NCI-H82 (cell line): Measurements from ENCODE around the gene BSG.

Experiments
- DNase-seq: peaks from one replicate; lab custom pipeline; 2025; lab: John Stamatoyannopoulos, UW

BSG gene

GRCh38 chr19:604355-604754 is 32.0 kb downstream of the BSG start:
- peak; percentile 68 for DNase-seq

- peak; percentile 63 for DNase-seq
These were observed 32.9 kb downstream of the BSG start for GRCh38 chr19:605061-605971.

- DNase-seq = no peak
These were observed 35.1 kb downstream of the BSG start for GRCh38 chr19:607301-608154.

- DNase-seq = no peak
These were observed 36.0 kb downstream of the BSG start for GRCh38 chr19:608155-609003.

- DNase-seq = no peak
These were observed 36.6 kb downstream of the BSG start for GRCh38 chr19:609004-609346.

GRCh38 chr19:610071-610800 is 37.8 kb downstream of the BSG start:
- DNase-seq = no peak

GRCh38 chr19:610801-611480 is 38.5 kb downstream of the BSG start:
- DNase-seq = peak; percentile 87

- no peak for DNase-seq
These were observed 39.1 kb downstream of the BSG start for GRCh38 chr19:611481-611868.

- DNase-seq = no peak
These were observed 40.5 kb downstream of the BSG start for GRCh38 chr19:612941-613340.

- no peak for DNase-seq
These were observed 41.6 kb downstream of the BSG start for GRCh38 chr19:613732-614567.

- no peak for DNase-seq
These were observed 43.2 kb downstream of the BSG start for GRCh38 chr19:615619-616018.

- no peak for DNase-seq
These were observed 43.8 kb downstream of the BSG start for GRCh38 chr19:616062-616700.

- no peak for DNase-seq
These were observed 44.5 kb downstream of the BSG start for GRCh38 chr19:616747-617526.

GRCh38 chr19:617551-618246 is 45.3 kb downstream of the BSG start:
- no peak for DNase-seq

GRCh38 chr19:618247-618619 is 45.8 kb downstream of the BSG start:
- DNase-seq = no peak

GRCh38 chr19:618674-619285 is 46.4 kb downstream of the BSG start:
- no peak for DNase-seq

- DNase-seq = no peak
These were observed 47.0 kb downstream of the BSG start for GRCh38 chr19:619286-620002.
